SU-DHL-6 (cell line): ENCODE data around the gene GPR68.

Experiments
- EZH2phosphoT487 ChIP-seq: fragments of 200-600 bp; sonication (generic), shearing (Covaris generic); conservative IDR thresholded peaks from 2 replicates; pipeline ENCODE4 v1.6.1; 2018; ENCODE audit warnings: mild to moderate bottlenecking, antibody characterized with exemption, low read length, moderate library complexity, mixed read lengths
- TF ChIP-seq, protein P1 (sequence below): fragments of 200-600 bp; sonication (generic); IDR thresholded peaks from one replicate; pipeline ENCODE4 v1.5.1; 2017; ENCODE audit warnings: antibody characterized with exemption, mild to moderate bottlenecking, low read length, moderate library complexity; ENCODE audit not compliant: insufficient read depth, poor library complexity, severe bottlenecking

DNA sequence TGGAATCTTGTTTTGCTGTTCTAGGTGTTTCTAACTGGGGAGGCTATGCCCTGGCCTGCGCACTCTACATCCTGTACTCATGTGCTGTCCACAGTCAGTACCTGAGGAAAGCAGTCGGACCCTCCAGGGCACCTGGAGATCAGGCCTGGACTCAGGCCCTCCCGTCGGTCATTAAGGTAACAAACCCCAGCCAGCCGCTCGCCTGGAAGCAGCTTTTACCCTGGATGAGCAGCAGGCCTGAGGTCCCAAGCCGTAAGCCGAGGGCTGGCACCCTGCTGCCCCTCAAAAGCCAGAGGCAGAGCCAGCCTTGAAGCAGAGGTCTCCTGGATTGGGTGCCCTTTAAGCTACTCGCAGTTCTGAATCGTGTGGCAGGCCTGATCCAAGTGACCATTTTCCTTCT lies 29.1 kb downstream of the GPR68 start:
- no peak for TF ChIP-seq EZH2phosphoT487
- TF ChIP-seq, protein P1, sequence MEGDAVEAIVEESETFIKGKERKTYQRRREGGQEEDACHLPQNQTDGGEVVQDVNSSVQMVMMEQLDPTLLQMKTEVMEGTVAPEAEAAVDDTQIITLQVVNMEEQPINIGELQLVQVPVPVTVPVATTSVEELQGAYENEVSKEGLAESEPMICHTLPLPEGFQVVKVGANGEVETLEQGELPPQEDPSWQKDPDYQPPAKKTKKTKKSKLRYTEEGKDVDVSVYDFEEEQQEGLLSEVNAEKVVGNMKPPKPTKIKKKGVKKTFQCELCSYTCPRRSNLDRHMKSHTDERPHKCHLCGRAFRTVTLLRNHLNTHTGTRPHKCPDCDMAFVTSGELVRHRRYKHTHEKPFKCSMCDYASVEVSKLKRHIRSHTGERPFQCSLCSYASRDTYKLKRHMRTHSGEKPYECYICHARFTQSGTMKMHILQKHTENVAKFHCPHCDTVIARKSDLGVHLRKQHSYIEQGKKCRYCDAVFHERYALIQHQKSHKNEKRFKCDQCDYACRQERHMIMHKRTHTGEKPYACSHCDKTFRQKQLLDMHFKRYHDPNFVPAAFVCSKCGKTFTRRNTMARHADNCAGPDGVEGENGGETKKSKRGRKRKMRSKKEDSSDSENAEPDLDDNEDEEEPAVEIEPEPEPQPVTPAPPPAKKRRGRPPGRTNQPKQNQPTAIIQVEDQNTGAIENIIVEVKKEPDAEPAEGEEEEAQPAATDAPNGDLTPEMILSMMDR, result no peak
